HS-5 (cell line): ENCODE data around the gene DLX1.
"Not testable (repeated sequence)": the region's sequence is repeated elsewhere in the genome, so short reads cannot be mapped to it uniquely, and the experiment has no call there.

ENCODE experiments used
- DNase-seq: peaks from one replicate; pipeline ENCODE4 v3.0.0-alpha.2; 2012; ENCODE audit warnings: low read depth

Gene DLX1

DNA sequence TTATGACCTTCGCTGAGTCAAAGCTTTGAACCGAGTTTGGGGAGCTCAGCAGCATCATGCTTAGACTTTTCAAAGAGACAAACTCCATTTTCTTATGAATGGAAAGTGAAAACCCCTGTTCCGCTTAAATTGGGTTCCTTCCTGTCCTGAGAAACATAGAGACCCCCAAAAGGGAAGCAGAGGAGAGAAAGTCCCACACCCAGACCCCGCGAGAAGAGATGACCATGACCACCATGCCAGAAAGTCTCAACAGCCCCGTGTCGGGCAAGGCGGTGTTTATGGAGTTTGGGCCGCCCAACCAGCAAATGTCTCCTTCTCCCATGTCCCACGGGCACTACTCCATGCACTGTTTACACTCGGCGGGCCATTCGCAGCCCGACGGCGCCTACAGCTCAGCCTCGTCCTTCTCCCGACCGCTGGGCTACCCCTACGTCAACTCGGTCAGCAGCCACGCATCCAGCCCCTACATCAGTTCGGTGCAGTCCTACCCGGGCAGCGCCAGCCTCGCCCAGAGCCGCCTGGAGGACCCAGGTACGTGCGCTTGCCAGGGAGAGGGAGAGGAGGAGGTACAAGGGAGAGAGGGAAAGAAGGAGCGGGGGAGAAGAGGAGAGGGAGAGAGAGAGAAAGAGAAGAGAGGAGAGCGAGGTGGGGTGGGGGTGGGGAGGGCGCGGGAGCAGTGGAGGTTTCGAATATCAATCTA is at the start of gene DLX1:
Gene DLX1, plus strand, starts transcription at position 48 of the 700 bp plus-strand sequence. Its CDS starts 171 bp downstream, at position 219.
- DNase-seq = no peak

- no peak for DNase-seq
These were observed 47.2 kb upstream of the DLX1 start for GRCh38 chr2:172038121-172038520.

DNA sequence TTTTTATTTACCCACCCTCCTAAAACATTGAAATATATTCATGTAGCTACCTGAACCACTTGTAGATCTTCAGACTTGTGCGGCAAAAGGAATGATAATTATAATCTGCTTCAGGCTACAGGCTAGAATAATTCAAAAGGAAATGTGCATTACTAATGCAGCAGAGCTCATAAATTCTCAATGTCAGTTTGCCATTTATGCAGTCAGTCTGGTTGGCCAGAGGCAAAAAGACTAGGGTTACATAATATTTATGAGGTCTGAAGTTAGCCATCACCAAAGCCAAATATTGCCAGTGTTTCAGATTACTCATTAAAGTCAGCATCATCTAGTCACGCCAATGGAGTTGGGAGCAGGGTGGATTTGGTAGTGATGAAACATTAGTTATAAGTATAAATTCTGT is 46.7 kb upstream of the DLX1 start:
- peak; percentile 49 for DNase-seq

DNA sequence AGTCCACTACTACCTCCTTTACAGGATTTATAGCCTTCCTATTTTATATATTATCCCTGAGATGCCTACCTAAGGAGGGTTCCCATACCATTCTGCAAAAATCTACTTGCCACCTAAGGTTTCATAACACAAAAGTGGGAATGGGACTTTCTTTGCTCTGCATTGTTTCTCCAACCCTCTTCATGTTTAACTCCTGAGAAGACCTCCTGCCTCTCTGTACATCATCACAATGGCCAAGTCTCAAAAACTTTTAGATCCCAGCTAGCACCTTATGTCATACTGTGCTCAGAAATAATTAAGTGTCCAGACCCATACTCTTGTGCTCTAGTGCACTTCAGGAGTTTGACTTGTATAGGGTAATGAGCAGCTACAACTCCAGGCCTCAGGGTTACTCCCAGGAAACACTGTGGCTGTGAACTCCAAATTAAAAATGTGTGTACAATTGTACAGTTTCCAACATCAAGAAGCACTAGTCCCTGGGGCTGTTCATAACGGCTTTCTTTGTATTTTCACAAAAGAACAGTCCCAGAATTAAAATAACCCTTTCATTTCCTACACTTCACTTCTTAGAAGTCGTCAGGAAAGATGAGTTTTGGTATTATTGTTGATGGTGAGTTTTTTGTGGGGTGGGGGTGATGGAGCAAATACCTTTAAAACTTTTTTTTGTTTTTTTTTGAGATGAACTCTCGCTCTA is 46.1 kb upstream of the DLX1 start:
- DNase-seq = no peak

DNA sequence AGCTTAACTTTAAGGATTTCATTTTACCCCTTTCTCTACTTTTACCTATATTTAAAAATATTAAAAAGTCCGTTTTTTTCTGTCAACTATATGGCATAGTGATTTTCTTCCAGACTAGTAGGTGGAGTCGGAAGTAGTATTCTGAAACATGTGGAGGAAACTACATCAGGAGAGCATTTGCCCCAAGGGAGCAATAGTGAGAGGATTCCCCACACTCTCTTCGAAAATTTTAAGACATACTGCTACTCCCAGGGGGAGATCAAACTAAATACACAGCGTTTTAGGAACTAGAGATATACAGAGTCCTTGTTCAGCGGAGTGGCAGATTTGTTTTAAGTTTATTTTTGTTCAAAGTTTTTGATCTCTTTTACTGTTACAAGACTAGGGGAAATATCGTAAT is 45.0 kb upstream of the DLX1 start:
- no peak for DNase-seq

- DNase-seq = no peak
These were observed 39.1 kb upstream of the DLX1 start for GRCh38 chr2:172046080-172046678.

GRCh38 chr2:172046866-172047565 is 38.3 kb upstream of the DLX1 start:
- DNase-seq = no peak

GRCh38 chr2:172047566-172048507 is 37.5 kb upstream of the DLX1 start:
- DNase-seq = no peak

GRCh38 chr2:172048508-172049503 is 36.5 kb upstream of the DLX1 start:
- DNase-seq = no peak

DNA sequence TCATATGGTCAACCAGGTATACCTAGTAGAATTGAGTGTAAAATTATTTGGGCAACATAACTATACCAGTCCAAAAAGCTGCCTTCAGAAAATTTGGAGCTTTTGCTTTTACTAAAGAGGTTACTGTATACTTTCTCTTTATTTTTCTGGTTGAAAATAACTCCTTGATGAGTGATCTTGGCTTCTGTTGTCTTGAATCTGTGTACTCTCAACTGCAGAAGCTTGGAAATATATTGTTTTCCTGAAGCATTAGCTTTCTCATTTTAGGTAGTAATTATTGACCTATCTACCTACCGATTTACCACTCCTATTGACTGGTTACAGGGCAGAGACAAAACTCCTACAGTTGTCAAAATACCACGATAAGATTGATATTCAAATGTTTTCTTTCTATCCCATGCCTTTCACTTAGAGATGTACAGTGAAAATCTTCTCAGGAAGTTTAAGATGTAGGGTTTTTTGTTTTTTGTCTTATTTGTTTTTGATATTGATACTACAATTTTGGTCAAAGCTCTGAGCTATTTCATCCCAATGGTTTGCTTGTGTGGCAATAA is 35.7 kb upstream of the DLX1 start:
- DNase-seq = no peak

- no peak for DNase-seq
These were observed 34.7 kb upstream of the DLX1 start for GRCh38 chr2:172050479-172051125.

GRCh38 chr2:172052000-172052983 is 33.0 kb upstream of the DLX1 start:
- no peak for DNase-seq

DNA sequence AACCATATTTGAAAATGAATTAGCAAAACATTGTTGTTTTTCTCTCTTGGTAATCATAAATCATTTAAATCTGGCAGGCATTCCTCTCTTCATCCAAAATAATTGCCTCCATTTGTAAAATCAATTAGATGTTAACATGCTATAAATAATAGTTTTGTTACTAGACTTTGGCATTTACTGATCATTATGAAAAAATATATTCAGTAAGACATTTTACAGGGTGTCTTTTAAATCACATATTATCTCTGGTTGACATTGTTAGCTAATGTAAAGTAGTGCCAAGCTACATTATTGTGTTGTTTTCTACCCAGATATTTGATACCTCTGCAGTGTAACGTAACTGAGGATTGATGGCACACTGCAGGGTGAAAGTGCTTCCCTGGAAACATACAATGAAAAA is 31.8 kb upstream of the DLX1 start:
- no peak for DNase-seq

GRCh38 chr2:172056293-172056692 is 29.0 kb upstream of the DLX1 start:
- no peak for DNase-seq

- DNase-seq = no peak
These were observed 26.6 kb upstream of the DLX1 start for GRCh38 chr2:172058660-172059059.

DNA sequence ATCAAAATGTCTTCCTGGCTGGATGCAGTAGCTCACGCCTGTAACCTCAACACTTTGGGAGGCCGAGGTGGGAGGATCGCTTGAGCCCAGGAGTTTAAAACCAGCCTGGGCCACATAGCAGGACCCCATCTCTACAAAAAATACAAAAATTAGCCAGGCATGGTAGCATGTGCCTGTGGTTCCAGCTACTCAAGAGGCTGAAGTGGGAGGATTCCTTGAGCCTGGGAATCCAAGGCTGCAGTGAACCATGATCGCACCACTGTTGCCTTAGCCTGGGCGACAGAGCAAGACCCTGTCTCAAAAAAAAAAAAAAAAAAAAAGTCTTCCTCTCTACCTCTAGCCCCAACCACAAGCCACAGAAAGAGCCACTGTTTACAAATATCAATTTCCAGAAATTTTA is 25.2 kb upstream of the DLX1 start:
- not testable (repeated sequence) for DNase-seq

GRCh38 chr2:172062402-172063004 is 22.8 kb upstream of the DLX1 start:
- no peak for DNase-seq

GRCh38 chr2:172063446-172063845 is 21.9 kb upstream of the DLX1 start:
- no peak for DNase-seq
